ENCODE measurements around the gene ABHD8.

Gene ABHD8

GRCh38 chr19:17321655-17322489 is 18.6 kb upstream of the ABHD8 start:
- DNase-seq (ENCODE audit: low spot score) = no peak

DNA sequence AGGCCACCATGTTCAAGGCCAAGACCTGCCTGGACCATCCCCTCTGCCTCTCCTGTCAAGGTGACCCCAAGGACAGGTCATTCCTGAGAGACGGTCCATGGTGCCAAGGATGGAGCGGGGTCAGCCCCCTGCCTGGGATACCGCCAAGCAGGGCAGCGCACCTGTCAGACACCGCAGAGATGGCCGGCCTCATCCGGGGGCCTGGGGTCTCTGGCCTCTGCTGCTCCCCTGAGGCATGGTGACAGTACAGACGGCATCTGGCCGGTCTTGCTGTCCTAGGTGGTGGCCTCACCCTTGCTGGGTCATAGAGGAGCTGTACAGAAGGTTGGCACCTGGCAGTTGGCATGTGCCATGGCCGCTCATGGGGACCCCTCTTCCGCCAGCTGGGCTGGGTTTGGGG is 17.2 kb upstream of the ABHD8 start:
- DNase-seq (ENCODE audit: low spot score) = no peak

GRCh38 chr19:17319473-17320238 is 16.4 kb upstream of the ABHD8 start:
- no peak for DNase-seq (ENCODE audit: low spot score)

- DNase-seq (ENCODE audit: low spot score) = no peak
These were observed 15.7 kb upstream of the ABHD8 start for GRCh38 chr19:17318966-17319365.

GRCh38 chr19:17314007-17314593 is 10.9 kb upstream of the ABHD8 start:
- DNase-seq (ENCODE audit: low spot score) = no peak

DNA sequence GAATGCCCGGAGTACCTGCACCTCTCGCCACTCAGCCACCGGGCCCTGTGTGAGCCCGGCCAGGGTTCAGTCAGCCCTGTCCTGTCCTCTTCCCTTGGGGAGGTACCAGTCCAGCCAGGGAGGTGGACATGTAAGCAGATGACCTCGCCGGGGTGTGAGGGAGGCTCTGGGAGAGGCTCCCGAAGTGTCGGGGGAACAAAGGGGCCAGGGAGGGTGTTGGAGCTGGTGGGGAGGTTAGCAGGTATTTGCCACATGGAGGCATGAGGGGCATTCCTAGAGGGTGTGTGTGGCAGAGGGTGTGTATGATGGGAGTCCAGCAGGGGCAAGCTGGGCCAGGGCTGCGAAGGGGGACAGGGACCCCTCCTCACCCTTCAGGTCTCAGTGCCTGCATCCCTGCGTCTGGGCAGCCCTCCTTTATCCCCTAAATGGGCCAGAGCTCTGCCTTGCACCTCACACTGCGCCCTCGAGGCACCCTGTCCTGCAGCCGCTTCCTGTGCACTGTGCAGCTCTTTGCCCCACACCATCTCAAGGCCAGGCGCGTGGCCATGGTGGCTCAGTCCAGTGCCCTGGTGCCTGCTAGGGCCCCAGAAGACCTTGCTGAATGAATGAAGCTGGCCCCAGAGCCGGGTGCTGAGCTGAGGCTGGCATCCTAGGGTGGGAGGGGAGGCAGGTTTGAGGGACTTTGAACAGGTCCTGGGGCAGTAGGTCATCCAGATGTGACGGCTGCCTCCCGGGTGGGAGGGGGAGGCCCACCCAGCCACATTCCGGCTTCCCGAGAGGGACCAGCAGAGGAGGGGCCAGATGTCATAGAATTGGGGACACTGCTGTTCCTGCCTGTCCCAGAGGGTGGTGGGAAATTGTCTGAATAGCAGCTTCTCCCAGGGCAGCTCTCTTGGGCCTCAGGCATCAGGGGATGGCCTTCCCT is 9.2 kb upstream of the ABHD8 start:
- no peak for DNase-seq (ENCODE audit: low spot score)

DNA sequence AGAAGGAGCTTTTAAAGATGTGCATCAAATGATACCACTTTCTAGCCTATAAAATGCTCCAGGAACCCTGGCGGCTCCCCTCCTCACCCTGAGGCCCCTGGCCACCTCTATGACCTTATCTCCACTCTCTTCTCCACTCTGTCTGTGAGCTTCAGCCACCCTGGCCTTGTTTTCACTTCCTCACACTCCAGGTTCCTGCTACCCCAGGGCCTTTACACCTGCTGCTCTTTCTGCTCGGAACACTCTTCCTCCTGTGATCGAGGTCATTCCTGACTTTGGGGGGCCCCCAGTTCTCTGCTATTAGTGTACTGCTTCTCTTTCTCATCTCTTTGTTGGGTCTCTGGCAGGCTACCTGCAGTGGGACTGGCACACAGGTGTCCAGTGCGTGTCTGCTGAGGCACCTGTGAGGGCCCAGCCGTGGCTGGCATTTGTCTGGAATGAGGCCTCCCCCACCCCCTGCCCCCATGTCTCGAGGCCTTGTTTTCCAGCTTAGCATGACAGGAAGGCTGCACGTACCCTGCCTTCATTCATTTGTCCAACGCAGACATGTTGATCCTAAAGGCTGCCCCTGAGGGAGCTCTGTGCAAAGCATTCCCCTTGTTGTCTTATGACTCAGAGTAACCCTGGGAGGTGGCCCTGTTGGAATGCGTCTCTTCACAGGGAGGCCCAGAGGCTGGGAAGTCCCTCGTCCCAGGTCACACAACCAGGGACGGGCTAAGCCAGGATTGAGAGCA is 8.4 kb upstream of the ABHD8 start:
- DNase-seq (ENCODE audit: low spot score) = no peak

GRCh38 chr19:17309965-17310461 is 6.8 kb upstream of the ABHD8 start:
- no peak for DNase-seq (ENCODE audit: low spot score)

DNA sequence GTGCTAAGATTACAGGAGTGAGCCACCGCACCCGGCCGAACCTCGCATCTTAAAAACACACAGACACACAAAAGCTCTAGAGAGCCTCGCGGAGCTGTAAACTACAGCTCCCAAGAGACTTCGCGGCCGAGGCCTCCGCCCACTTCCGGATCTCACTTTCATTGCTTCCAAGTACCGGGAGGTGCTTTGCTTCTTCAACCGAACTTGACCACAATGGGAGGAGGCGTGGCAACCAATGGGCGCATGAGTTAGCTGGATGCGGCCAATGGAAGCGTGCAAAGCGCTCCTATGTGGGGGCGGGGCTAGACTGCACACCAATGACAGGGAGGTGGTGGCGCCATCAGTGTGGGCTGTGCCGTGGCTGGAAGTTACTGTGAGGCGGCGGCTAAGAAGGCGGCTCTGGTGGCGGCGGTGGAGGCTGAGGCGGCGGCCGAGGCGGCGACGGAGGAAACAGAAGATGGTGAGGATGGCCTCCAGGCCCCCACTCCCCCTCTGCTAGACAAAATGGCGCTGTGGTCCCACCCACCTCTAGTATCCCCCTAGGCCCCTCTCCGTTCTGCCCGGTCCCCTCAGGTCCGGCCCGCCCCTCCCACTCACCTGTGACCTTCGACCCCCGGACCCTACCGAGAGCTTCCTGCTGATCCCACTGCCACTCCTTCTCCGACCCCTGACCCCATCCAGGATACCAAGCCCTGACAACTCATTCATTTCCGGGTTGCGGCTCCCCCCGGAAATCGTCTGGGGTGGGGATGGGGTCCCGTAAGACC is 6.2 kb upstream of the ABHD8 start, which contains the start of gene DDA1:
Gene DDA1 (plus strand): TSS at position 366 of the 767 bp plus-strand sequence. CDS start 92 bp downstream, at position 458.
- DNase-seq (ENCODE audit: low spot score) = peak; percentile 100

DNA sequence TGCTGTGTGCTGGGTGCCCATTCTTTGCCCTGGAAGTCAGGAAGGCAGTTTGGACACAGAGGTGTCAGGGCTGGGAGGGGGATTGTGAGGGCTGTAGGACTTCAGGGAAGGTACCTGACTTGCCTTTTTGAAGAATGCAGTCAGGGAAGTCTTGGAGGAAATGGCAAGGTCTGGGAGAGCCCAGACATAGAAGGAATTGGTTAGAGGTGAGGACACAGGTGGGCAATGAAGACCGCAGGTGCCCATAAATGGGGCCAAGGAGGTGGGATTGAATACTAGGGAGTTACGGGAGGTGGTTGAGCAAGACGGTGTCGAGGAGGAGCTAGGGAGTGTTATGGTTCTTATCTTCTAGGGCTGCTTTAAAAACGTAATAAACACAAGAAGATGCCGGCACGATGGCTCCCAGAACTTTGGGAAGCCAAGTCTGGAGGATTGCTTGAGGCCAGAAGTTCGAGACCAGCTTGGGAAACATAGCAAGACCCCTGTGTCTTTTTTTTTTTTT is 4.7 kb upstream of the ABHD8 start:
- no peak for DNase-seq (ENCODE audit: low spot score)

GRCh38 chr19:17306285-17306714 is 3.1 kb upstream of the ABHD8 start:
- DNase-seq (ENCODE audit: low spot score) = no peak

DNA sequence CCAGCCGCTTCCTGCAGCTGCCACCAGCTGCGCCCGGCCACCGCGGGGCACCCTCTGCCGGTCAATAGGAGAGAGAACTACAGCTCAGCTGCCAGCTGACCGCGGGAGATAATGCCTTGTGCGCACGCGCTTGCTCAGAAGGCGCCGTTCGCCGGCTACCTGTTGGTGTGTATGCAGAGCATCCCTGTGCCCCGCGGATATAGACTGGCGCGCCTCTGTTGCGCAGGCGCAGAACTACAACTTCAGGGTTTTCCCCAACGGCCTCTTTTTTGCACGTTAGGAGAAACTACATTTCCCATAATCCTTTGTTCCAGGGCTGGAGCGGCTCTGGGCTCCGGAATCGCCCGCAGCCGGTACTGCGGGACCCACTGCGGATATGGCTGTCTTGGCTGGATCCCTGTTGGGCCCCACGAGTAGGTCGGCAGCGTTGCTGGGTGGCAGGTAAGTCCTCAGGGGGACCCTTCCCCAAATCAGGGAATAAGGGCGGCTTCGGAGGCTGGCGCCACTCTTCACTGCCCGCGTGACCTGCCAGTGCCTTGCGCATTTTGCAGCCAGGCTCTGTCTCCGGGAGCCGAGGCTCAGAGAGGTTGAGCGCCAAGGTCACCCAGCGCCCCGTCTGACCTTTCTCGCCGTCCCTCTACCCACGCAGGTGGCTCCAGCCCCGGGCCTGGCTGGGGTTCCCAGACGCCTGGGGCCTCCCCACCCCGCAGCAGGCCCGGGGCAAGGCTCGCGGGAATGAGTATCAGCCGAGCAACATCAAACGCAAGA is 2.5 kb upstream of the ABHD8 start, which contains the start of gene MRPL34:
Gene MRPL34 (plus strand): TSS at position 356 of the 768 bp plus-strand sequence. CDS start 21 bp downstream, at position 377.
- DNase-seq (ENCODE audit: low spot score) = peak; percentile 99

- DNase-seq (ENCODE audit: low spot score) = no peak
These were observed 1.9 kb upstream of the ABHD8 start for GRCh38 chr19:17305216-17305516.

- no peak for DNase-seq (ENCODE audit: low spot score)
These were observed 1.4 kb upstream of the ABHD8 start for GRCh38 chr19:17304386-17305215.

- no peak for DNase-seq (ENCODE audit: low spot score)
These were observed 679 bp upstream of the ABHD8 start for GRCh38 chr19:17303940-17304267.

GRCh38 chr19:17302391-17303166 is 646 bp downstream of the ABHD8 start:
- no peak for DNase-seq (ENCODE audit: low spot score)

DNA sequence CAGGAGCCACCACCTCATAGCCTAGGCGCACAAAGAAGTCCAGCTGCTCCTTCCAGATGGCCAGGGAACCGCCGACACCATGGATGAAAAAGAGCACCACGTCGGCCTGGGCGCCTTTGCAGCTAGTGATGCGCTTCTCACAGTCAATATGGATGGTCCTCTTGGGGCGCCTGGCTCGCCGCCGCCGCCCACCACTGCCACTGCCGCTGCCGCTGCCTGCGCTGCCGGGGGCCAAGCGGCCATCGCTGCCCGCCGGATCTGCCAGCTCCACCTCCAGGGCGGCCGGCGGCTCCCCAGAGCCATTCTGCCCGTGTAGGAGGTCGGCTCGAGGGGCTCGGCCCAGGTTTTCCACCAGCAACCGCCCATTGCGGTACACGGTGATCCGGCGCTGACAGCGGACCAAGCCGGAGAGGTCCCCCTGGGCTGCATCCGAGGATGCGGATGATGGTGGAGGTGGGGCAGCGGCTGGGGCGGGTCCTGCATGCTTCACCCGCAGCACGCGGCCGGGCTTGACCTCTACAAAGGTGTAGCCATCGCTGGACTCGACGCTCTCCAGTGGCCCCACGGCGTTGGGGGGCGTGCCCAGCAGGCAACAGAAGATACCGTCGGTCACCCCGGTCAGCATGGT is 2.1 kb downstream of the ABHD8 start:
- DNase-seq (ENCODE audit: low spot score) = no peak
